ENCODE results near the gene SEPHS2.

- no peak for TF ChIP-seq EZH2 (IDR thresholded peaks at IDR 0.05; ENCODE audit: borderline replicate concordance, low read depth, low read length, severe bottlenecking)
- no peak for TF ChIP-seq GATA2 (IDR thresholded peaks at IDR 0.05; ENCODE audit: insufficient read depth, insufficient read length, low read depth, low read length)
- TF ChIP-seq MYC (IDR thresholded peaks at IDR 0.05; ENCODE audit: low read depth, low read length) = no peak
- TF ChIP-seq CTCF (IDR thresholded peaks at IDR 0.05; ENCODE audit: extremely low read depth in 1 of 2, insufficient read depth in 1 of 2, low read depth in 1 of 2, low read length in 2 of 2) = no peak
- no peak for TF ChIP-seq FOS (IDR thresholded peaks at IDR 0.05; ENCODE audit: borderline replicate concordance, insufficient read depth, low read length)
- TF ChIP-seq POLR2A (IDR thresholded peaks at IDR 0.05; ENCODE audit: low read depth, low read length) = no peak
- TF ChIP-seq POLR2AphosphoS5 (IDR thresholded peaks at IDR 0.05; ENCODE audit: insufficient read depth, low read depth, low read length) = no peak
- TF ChIP-seq MAX (IDR thresholded peaks at IDR 0.05; ENCODE audit: insufficient read depth, insufficient read length) = no peak
Measured at GRCh38 chr16:30421010-30421409, 24.7 kb downstream of the SEPHS2 start.
